Gastrocnemius medialis (tissue), 4 donors: ENCODE results near the gene ZNF805. TPM values are rescaled to one million over a fixed set of nuclear protein-coding genes. Genes with fewer than 3 reads are reported as not detected.

Experiments used
- ATAC-seq, 2 donors: fragments of 150-250 bp; one replicate each; pipeline ENCODE4 v1.9.1; 2016
- DNase-seq, 2 donors: peaks; one replicate each; pipeline ENCODE4 v3.0.0-alpha.2; 2019
- H3K27ac ChIP-seq, 4 donors: fragments of 200-600 bp; sonication (generic); 1 replicate in 1 of 4; 2 replicates in 3 of 4; pipeline ENCODE4 v1.5.1; 2016 to 2018; ENCODE audit warnings: mild to moderate bottlenecking in 2 of 4, moderate library complexity in 1 of 4
- H3K27me3 ChIP-seq, 3 donors: fragments of 200-600 bp; sonication (generic) in 2 of 3; 1 replicate in 1 of 3; 2 replicates in 2 of 3; pipeline versions ENCODE4 v1.5.1 to v1.6.0; 2016 to 2019; ENCODE audit warnings: mild to moderate bottlenecking in 1 of 3, moderate library complexity in 1 of 3
- H3K36me3 ChIP-seq, 2 donors: fragments of 200-600 bp; sonication (generic) in 1 of 2; one replicate each; pipeline ENCODE4 v1.5.1; 2017 to 2018
- H3K4me1 ChIP-seq, 2 donors: fragments of 200-600 bp; sonication (generic) in 1 of 2; one replicate each; pipeline ENCODE4 v1.5.1; 2016 to 2017; ENCODE audit warnings: mild to moderate bottlenecking in 2 of 2
- H3K4me3 ChIP-seq, 4 donors: fragments of 200-600 bp; sonication (generic) in 3 of 4; 1 replicate in 1 of 4; 2 replicates in 3 of 4; pipeline ENCODE4 v1.5.1; 2016 to 2019; ENCODE audit warnings: mild to moderate bottlenecking in 2 of 4
- H3K9me3 ChIP-seq, 3 donors: fragments of 200-600 bp; sonication (generic) in 2 of 3; 1 replicate in 1 of 3; 2 replicates in 2 of 3; pipeline ENCODE4 v1.5.1; 2016 to 2019
- CTCF ChIP-seq, 5 experiments: fragments of 450-650 bp in 3 of 5; fragments of 200-600 bp in 2 of 5; sonication (generic) in 2 of 5; IDR thresholded peaks in 4 of 5; conservative IDR thresholded peaks in 1 of 5; 1 replicate in 4 of 5; 2 replicates in 1 of 5; pipeline ENCODE4 v1.5.1; 2016 to 2019; ENCODE audit warnings: antibody characterized with exemption in 5 of 5, mild to moderate bottlenecking in 3 of 5, moderate library complexity in 3 of 5
- POLR2A ChIP-seq, 2 donors: fragments of 450-650 bp; IDR thresholded peaks; one replicate each; pipeline ENCODE4 v1.6.1; 2017; ENCODE audit warnings: antibody characterized with exemption in 2 of 2, mild to moderate bottlenecking in 2 of 2, moderate library complexity in 2 of 2
- in situ Hi-C, 4 donors: fragments of 200-750 bp; cut with MboI; loops; one replicate each; pipeline versions ENCODE4 v1.15.0 to v1.8.0; 2017; ENCODE audit warnings: low sequenced_read_pairs in 4 of 4
- intact Hi-C: fragments of 100-400 bp; cut with DNase I; formaldehyde crosslinking; loops from one replicate; pipeline ENCODE4 v1.15.1; 2023; ENCODE audit warnings: low total_unique reads
- total RNA-seq, 4 donors: library from RNA; depleted of rRNA; stranded (reverse); fragments of >200 nt; gene quantifications; one replicate each; pipeline versions ENCODE4 v1.1.0 to v1.2.3, GENCODE V29; 2016

Gene ZNF805
- total RNA-seq, 4 donors from 2014 or later, result 9.3 to 20.2 (median 14.8) TPM

- Histone ChIP-seq H3K27ac (peak overlapping the region; percentile 77 to 83 (median 80)), H3K36me3 (peaks cover 0 to 27% of the 10 kb centered on the region in 2 donors), H3K4me3 (no peak overlapping the region), H3K9me3 (no peaks in the 10 kb centered on the region), H3K4me1 (peaks cover 23 to 30% of the 10 kb centered on the region in 2 donors), H3K27me3 (no peaks in the 10 kb centered on the region)
- in situ Hi-C loops, result no loop called here
- ATAC-seq, result no peak
- DNase-seq, result peak in 1 of 2 donors; percentile 37
- intact Hi-C loops, result loop anchor here (2.0 to 5.0 kb wide), 4 partner anchors 14 to 84 kb away; partner anchors contain the start of genes ZNF460 and ZNF548
- TF ChIP-seq POLR2A (IDR thresholded peaks at IDR 0.05), result no peak
- no peak for TF ChIP-seq CTCF (IDR thresholded peaks at IDR 0.05 in 4 of 5, conservative IDR thresholded peaks at IDR 0.05 in 1 of 5)
Measured at GRCh38 chr19:57302727-57303401, 62.4 kb downstream of the ZNF805 start.

Other genes starting within 250 kb of the ZNF805 start
- gene USP29, start 120.6 kb upstream of the ZNF805 start, total RNA-seq, result not detected
- gene ZIM3, start 95.4 kb upstream of the ZNF805 start, total RNA-seq, result not detected
- not detected for gene DUXA, start 73.1 kb upstream of the ZNF805 start, total RNA-seq
- 10 to 100 TPM; 11.3 to 21.8 (median 16.9) TPM for gene ZNF264, start 49.1 kb upstream of the ZNF805 start, total RNA-seq
- gene AURKC, start 9.6 kb upstream of the ZNF805 start, total RNA-seq, result 1 to 10 TPM in 1 of 4 donors, under 1 TPM in 2, not detected in 1; 0.42 to 2.7 (median 0.76) TPM
- 10 to 100 TPM; 20.2 to 63.3 (median 42.3) TPM for gene ZNF460, start 39.9 kb downstream of the ZNF805 start, total RNA-seq
- 10 to 100 TPM in 1 of 4 donors, 1 to 10 TPM in 3; 5.8 to 11.5 (median 8.3) TPM for gene ZNF543, start 79.8 kb downstream of the ZNF805 start, total RNA-seq
- 1 to 10 TPM; 4.1 to 6.5 (median 4.8) TPM for gene ZNF304, start 110.6 kb downstream of the ZNF805 start, total RNA-seq
- 10 to 100 TPM; 34.4 to 47.4 (median 40.8) TPM for gene TRAPPC2B, start 122.9 kb downstream of the ZNF805 start, total RNA-seq
- gene ZNF547, start 122.9 kb downstream of the ZNF805 start, total RNA-seq, result 1 to 10 TPM in 3 of 4 donors, under 1 TPM in 1; 0.58 to 4.4 (median 2.6) TPM
- gene ZNF548, start 149.2 kb downstream of the ZNF805 start, total RNA-seq, result 10 to 100 TPM in 1 of 4 donors, 1 to 10 TPM in 3; 6.1 to 10.4 (median 8.3) TPM
- 1 to 10 TPM; 3.3 to 6.4 (median 5.4) TPM for gene ZNF17, start 170.5 kb downstream of the ZNF805 start, total RNA-seq
- 10 to 100 TPM in 1 of 4 donors, 1 to 10 TPM in 3; 3.1 to 11.4 (median 3.9) TPM for gene ZNF749, start 194.7 kb downstream of the ZNF805 start, total RNA-seq
- 1 to 10 TPM in 2 of 4 donors, under 1 TPM in 1, not detected in 1; 0.60 to 3.2 (median 1.3) TPM for gene VN1R1, start 216.5 kb downstream of the ZNF805 start, total RNA-seq
- 10 to 100 TPM in 3 of 4 donors, 1 to 10 TPM in 1; 8.3 to 26.7 (median 17.6) TPM for gene ZNF772, start 236.9 kb downstream of the ZNF805 start, total RNA-seq
- gene ZNF419, start 247.1 kb downstream of the ZNF805 start, total RNA-seq, result 10 to 100 TPM in 2 of 4 donors, 1 to 10 TPM in 2; 4.6 to 25.2 (median 10.5) TPM